Measurements from ENCODE around the gene PLPPR3.

PLPPR3 gene

GRCh38 chr19:806815-807421, 14.8 kb downstream of the PLPPR3 start:
- DNase-seq: no peak

- no peak for DNase-seq
Observed at GRCh38 chr19:805600-806550, 15.9 kb downstream of the PLPPR3 start.

GRCh38 chr19:805166-805551, 16.6 kb downstream of the PLPPR3 start:
- DNase-seq: no peak

- DNase-seq: no peak
Observed at GRCh38 chr19:804419-805165, 17.2 kb downstream of the PLPPR3 start.

- no peak for DNase-seq
Observed at GRCh38 chr19:803686-804418, 17.9 kb downstream of the PLPPR3 start.

GRCh38 chr19:803099-803561, 18.6 kb downstream of the PLPPR3 start:
- DNase-seq: no peak

- no peak for DNase-seq
Observed at GRCh38 chr19:802498-803098, 19.2 kb downstream of the PLPPR3 start.

- DNase-seq: no peak
Observed at GRCh38 chr19:801861-802497, 19.8 kb downstream of the PLPPR3 start.

GRCh38 chr19:801030-801860, 20.5 kb downstream of the PLPPR3 start:
- DNase-seq: no peak

GRCh38 chr19:800360-801029, 21.3 kb downstream of the PLPPR3 start:
- no peak for DNase-seq

GRCh38 chr19:799076-799881, 22.5 kb downstream of the PLPPR3 start:
- peak; percentile 51 for DNase-seq

- no peak for DNase-seq
Observed at GRCh38 chr19:798415-799075, 23.2 kb downstream of the PLPPR3 start.

GRCh38 chr19:797528-798414, 24.0 kb downstream of the PLPPR3 start:
- peak; percentile 95 for DNase-seq

- DNase-seq: peak; percentile 100
Observed at GRCh38 chr19:796692-797527, 24.8 kb downstream of the PLPPR3 start, which contains the start of gene PTBP1. Gene PTBP1, plus strand, starts transcription at chr19:797452. Its CDS starts 46 bp downstream, at chr19:797498.

- no peak for DNase-seq
Observed at GRCh38 chr19:795691-796581, 25.8 kb downstream of the PLPPR3 start.

Measured in RPMI8226 (cell line).